Daoy (cell line): Measurements from ENCODE around the gene KPNA6. TPM values are rescaled to one million over a fixed set of nuclear protein-coding genes. Genes with fewer than 3 reads are reported as not detected.

ENCODE experiments used
- DNase-seq: peaks from one replicate; pipeline ENCODE4 v3.0.0-alpha.2; 2015; ENCODE audit warnings: low read depth
- total RNA-seq: library from RNA; depleted of rRNA; stranded (reverse); fragments of >200 nt; shearing (Covaris generic); gene quantifications from 2 replicates; pipeline ENCODE4 v1.2.3, GENCODE V29; 2014

Gene KPNA6
- total RNA-seq, 1 experiment from 2014 or later = 45.8 TPM

GRCh38 chr1:32187850-32188249 is 80.0 kb downstream of the KPNA6 start:
- no peak for DNase-seq

DNA sequence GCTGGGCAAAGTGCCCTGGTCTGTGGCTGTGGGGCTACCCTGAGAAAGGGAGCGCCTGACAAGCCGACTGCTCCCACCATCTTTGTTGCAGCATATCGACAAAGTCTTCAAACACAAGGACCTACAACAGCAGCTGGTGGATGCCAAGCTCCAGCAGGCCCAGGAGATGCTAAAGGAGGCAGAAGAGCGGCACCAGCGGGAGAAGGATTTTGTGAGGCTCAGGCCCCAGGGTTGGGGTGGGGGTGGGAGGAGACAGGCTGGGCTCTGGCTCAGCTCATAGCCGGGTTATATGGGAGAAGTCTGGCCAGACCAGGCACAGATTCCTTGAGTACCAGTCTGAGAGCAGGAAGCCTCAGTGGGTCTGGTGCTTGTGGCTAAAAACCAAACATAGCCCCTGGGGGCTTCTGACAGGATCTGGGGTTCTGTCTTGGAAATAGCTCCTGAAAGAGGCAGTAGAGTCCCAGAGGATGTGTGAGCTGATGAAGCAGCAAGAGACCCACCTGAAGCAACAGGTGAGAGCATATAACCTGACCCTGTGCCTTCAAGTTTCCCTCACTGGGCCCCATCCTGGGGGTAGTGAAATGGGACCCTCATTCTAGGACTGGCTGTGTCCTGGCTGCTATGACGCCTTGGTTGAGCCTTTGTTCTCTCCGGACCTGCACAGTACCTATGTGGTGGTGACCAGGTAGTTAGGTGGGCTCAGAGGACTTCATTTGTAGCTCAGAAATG is 84.5 kb downstream of the KPNA6 start:
- no peak for DNase-seq

- no peak for DNase-seq
These were observed 87.1 kb downstream of the KPNA6 start for GRCh38 chr1:32194984-32195383.

- DNase-seq = no peak
These were observed 87.7 kb downstream of the KPNA6 start for GRCh38 chr1:32195531-32195930.

DNA sequence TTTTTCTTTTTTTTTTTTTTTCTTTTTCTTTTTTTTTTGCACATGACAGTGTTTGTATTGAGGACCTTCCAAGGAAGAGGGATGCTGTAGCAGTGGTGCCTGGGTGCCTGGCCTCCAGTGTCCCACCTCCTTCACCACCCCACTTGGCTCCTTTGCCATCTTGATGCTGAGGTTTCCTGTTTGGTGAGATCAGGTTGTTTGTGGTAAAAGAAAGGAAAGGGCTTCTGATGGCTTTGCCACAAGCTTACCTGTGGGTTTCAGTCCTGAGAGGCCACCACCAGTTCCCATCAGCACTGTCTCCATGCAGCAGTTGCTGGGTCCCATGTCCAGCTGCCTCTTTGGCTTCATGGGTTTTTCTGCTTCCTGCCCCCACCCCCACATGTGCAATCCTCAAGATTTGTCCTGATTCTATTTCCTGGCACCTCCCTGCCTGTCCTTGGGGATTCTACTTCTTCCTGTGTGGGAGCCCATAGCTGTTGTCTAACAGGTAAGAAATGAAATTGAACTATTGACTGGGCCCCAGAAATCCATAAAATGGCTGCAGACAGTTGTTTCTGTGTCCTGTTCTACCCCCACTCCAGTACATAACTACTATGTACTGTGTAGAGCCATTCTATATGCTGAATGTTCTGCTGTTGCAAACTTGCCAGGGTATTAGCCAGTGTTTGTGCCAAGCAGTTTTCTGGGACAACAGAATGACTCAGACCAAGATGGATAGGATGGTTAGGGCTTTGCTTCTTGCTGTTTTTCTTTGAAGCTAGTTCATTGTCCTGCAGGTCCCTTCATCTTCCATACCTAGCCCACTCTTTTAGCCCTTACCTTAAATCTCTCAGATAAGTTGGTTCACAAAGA is 88.3 kb downstream of the KPNA6 start:
- DNase-seq = no peak

DNA sequence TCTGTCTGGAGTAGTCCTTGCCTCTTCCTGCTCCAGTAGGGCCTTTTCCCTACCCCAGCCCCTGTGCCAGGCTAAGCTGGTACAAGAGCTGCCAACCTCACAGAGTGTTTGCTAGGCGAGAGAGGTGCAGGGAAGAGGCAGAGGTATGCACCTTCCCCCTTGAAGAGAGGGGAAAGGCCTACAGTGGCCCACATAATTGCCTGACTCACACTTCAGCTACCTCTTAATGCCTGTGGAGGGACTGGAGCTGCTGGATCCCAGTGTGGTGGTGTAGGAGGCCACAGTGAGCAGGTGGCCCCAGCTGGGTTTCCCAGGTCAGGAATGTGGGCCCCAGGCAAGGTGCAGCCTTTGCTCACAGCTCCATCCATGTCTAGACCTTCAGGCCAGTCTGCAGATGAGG is 89.2 kb downstream of the KPNA6 start:
- DNase-seq = no peak

GRCh38 chr1:32197837-32198236 is 90.0 kb downstream of the KPNA6 start:
- no peak for DNase-seq

DNA sequence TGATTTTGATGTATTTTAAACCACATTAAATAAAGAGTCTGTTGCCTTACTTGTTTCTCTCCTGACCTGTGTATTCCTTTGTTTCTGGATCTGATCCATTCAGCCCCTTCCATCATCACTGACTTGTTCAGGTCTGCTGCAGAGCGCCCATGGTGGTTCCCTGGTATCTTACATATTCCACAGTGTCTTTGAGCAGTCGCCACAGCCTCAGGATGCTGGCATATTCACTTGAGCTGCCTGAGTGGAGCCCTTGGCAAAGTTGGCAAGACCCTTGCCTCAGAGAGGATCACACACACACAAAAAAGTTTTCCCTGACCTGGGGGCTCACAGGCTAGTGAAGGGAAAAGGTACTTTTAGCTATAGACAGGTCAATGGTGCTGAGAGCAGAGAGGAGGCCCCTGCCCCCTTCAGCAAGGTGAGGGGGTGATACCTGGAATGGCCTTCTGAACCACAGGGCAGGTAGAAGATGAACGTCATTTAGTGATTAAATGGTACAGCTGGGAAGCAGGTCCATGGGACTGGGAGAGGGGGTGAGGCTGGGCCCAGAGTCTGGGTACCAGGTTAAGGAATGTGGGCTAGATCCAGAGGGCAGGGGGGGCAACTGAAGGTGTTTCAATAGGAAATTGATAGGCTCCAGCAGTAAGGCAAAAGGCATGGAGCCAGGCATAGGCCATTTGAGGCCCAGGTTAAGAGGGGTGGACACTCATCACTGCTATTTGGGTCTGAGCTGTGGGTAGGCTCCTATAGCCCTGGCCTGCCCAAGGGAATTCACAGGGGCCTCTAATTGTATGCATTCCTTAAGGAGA is 90.6 kb downstream of the KPNA6 start:
- no peak for DNase-seq

DNA sequence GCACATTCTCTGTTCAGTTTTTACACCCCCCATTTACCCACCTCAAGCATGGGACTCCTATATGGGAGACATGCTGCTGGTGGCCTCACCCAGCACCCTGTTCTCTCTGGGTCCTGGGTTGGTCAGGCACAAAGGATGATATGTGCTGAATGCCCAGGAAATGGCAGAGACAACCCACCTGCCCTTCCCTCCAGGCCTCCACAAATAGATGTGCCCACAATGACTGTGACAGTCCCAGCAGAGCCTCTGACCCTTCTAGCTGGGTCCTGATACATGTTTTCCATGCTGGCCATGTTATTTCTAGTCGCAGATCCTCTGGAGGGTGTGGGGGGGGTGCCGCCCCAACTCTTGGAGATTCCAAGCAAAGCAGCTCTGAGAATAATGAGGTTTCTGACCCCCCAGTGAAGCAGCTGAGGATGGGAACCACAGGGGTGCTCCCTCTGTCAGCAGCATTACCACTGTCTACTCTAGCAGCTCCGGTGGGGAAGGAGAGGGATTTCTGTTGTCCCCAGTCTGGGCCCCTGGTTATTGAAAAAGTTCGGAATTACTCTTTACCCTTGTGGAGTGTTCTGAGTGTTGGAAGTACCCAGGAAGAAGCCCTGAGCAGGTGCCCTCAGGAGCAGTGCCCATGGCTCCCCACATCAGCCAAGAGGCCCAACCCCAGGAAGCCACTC is 91.3 kb downstream of the KPNA6 start:
- no peak for DNase-seq

GRCh38 chr1:32199717-32200072 is 91.8 kb downstream of the KPNA6 start:
- DNase-seq = no peak

GRCh38 chr1:32200226-32201010 is 92.6 kb downstream of the KPNA6 start, which contains the start of gene CCDC28B:
Gene CCDC28B (plus strand): TSS chr1:32200595. CDS start chr1:32201936, 1,341 bp downstream.
- DNase-seq = peak; percentile 65

DNA sequence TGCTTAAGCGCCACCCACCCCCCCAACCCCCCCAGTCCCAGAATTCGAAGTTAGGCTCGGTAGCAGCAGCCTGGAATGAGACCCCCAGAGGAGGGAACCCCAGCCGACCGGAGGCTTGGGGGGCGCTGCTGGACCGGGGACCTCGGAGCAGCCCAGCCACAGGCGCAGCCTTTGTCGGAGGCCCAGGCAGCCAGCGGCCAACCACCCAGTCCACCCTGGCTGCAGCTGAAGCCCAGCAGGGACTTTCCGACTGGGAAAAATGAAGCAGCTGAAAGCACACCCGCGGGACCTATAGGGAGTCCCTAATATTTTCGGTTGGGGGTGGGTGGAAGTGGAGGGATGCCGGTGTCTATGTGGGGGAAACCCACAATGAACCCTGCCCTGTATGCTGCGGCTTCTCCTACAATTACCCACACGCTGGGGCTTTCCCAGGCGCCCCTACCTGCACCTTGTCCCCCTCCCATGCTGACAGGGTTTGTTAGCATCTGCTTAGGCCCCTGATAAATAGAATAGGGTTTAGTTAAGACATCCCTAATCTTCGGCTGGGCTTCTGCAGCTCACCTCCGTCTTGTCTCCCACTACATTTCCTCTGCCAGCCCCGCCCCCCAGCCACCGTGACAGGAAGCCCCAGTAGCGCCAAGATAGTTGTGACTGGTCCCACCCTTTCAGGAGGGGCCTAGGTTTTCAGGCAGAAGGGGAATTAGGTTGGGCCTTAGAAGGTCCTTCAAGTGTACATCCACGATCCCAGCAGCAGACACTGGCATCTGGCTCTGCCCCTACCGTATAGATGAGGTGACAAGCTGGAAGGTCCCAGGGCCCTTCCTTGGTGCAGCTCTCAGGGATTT is 93.4 kb downstream of the KPNA6 start:
- DNase-seq = peak; percentile 73

DNA sequence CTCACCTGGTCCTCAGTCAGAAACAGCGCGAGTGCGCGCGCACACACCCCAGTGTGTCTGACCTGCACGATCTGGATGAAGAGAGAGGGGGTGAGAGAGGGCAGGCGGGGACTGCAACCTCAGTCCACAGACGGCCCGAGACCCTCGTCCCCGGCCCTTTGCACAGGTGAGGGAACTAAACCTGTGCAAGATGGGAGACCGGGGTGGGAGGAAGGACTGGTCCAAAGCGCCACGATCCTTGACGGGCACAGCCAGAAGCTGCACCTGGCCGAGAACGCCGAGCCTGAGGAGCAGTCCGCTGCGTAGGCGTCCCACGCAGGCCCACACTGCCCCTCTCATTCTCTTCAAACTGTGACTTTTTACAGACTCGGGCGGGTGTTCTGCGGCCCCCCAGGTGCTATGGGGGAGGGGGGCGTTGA is 97.1 kb downstream of the KPNA6 start:
- no peak for DNase-seq

DNA sequence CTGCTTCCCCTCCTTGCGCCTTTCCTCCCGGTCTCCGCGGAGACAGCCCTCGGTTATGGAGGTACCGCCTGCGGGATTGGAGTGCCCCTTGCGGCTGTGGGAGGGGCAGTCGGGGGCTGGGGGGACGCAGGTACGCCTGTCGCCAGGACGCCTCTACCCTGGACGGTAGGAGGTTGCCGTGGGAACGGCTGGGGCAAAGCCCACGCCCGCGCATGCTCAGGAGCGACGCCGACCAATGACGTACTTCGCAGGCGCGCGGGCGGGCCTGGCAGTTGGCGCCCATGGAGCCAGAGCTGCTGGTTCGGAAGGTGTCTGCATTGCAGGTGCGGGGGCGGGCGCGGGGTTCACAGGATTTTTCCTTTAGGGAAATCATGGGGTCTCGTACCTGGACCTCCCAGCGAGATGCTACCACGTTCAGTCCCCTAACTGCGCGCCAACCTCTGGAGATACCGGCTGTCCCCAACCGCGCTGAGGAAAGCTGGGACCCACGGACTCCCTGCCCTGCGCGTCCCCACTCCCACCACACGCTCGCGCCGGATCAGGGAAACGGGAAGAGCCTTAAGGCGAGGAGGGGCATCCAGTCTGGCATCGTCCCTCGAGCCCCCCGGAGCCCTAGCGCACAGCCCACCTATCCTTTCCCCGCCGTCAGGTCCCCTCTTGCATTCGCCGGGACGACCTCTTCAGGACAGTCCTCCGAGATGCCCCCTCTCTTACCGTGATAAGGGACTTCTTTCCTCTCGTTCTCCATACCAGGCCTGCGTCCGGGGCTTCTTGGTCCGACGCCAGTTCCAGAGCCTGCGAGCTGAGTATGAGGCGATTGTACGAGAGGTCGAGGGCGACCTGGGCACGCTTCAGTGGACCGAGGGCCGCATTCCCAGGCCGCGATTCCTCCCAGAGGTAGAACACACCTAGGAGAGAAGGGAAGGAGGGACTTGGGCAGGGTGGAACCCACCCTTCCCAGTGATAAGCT is 97.8 kb downstream of the KPNA6 start, which contains the start of gene IQCC:
Gene IQCC, plus strand, starts transcription at position 271 of the 970 bp plus-strand sequence. Its CDS starts 11 bp downstream, at position 282.
- DNase-seq = peak; percentile 94

- no peak for DNase-seq
These were observed 100.6 kb downstream of the KPNA6 start for GRCh38 chr1:32208469-32208868.

DNA sequence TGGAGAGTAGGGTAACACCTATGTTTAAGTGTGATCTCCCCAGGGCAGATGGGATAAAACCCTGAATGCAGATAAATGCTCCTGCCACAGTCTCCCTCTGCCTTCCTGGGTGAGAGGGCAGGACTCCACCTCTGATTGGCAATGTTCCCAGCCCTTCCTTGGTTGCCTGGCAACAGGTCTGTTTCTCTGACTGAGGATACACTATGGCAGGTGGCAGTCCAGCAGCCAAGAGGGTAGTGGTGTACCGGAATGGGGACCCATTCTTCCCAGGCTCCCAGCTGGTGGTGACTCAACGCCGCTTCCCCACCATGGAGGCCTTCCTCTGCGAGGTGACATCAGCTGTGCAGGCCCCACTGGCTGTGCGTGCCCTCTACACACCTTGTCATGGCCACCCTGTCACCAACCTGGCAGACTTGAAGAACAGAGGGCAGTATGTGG is 101.1 kb downstream of the KPNA6 start, which contains the start of gene DCDC2B:
Gene DCDC2B, plus strand, starts transcription at position 199 of the 438 bp plus-strand sequence. Its CDS starts 5 bp downstream, at position 204.
- peak; percentile 78 for DNase-seq

DNA sequence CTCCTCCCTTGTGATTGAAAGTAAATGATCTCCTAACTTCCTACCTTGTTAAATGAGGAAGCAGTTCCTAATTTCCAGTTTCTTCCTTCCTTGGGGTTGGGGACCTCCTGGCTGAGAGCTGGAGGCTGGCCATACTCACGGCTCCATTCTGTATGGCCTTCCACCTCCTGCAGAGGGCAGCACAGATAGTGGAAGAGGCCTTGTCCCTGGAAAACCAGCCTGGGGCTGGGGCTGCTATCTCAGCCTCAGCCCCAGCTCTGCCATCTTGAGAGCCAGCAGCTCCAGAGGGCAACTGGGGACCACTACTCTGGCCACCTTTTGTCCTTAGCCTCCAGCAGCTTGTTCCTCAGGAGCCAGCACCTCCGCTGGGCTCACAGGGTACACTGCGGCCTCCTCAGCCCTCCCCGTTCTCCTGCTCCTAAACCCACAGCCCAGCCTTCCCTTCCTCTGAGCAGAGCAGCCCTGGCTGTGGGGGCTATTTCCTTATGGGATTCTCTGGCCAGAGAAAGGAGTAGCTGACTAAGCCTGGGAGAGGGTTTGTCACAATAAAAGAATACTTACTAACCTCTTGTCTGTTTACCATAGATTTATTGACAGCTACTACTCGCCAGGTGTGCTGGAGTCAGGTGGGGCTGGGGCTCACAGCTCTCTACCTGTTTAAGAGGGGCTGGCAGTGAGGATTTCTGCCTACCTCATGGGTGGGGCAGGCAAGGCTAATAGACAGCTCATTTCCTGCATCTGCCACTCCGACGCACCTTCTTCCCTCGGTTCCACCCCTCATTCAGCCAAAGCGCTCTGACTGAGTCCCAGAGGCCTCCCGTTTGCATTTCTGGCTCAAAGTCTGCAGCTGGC is 108.0 kb downstream of the KPNA6 start:
- DNase-seq = peak; percentile 67
